Measurements from ENCODE around the gene ANKRD24.
"Not testable (repeated sequence)": the region's sequence is repeated elsewhere in the genome, so short reads cannot be mapped to it uniquely, and the experiment has no call there.

Gene ANKRD24

GRCh38 chr19:4182084-4182810 lies at the start of gene ANKRD24, which contains the start of gene SIRT6:
Gene ANKRD24 (plus strand): TSS chr19:4182689. CDS start chr19:4186426, 3,737 bp downstream.
Gene SIRT6 (minus strand): TSS chr19:4182563. CDS start chr19:4182539, 24 bp downstream.
- DNase-seq (ENCODE audit: low spot score), result peak; percentile 100

GRCh38 chr19:4134351-4134750 lies 48.1 kb upstream of the ANKRD24 start:
- DNase-seq (ENCODE audit: low spot score), result no peak

GRCh38 chr19:4135386-4135785 lies 47.1 kb upstream of the ANKRD24 start:
- not testable (repeated sequence) for DNase-seq (ENCODE audit: low spot score)

GRCh38 chr19:4136680-4137088 lies 45.8 kb upstream of the ANKRD24 start:
- DNase-seq (ENCODE audit: low spot score), result no peak

GRCh38 chr19:4138445-4138844 lies 44.0 kb upstream of the ANKRD24 start:
- no peak for DNase-seq (ENCODE audit: low spot score)

GRCh38 chr19:4139614-4140236 lies 42.8 kb upstream of the ANKRD24 start:
- DNase-seq (ENCODE audit: low spot score), result peak; percentile 84

GRCh38 chr19:4140237-4140711 lies 42.2 kb upstream of the ANKRD24 start:
- peak; percentile 90 for DNase-seq (ENCODE audit: low spot score)

- DNase-seq (ENCODE audit: low spot score), result not testable (repeated sequence)
These were observed 39.6 kb upstream of the ANKRD24 start for GRCh38 chr19:4142916-4143315.

GRCh38 chr19:4144666-4145249 lies 37.7 kb upstream of the ANKRD24 start:
- DNase-seq (ENCODE audit: low spot score), result peak; percentile 58

GRCh38 chr19:4149518-4150288 lies 32.8 kb upstream of the ANKRD24 start:
- DNase-seq (ENCODE audit: low spot score), result peak; percentile 1

GRCh38 chr19:4151623-4152022 lies 30.9 kb upstream of the ANKRD24 start:
- DNase-seq (ENCODE audit: low spot score), result no peak

- no peak for DNase-seq (ENCODE audit: low spot score)
These were observed 30.1 kb upstream of the ANKRD24 start for GRCh38 chr19:4152241-4152998.

GRCh38 chr19:4154571-4155312 lies 27.7 kb upstream of the ANKRD24 start:
- DNase-seq (ENCODE audit: low spot score), result no peak

- DNase-seq (ENCODE audit: low spot score), result no peak
These were observed 25.3 kb upstream of the ANKRD24 start for GRCh38 chr19:4157164-4157563.

- DNase-seq (ENCODE audit: low spot score), result not testable (repeated sequence)
These were observed 24.5 kb upstream of the ANKRD24 start for GRCh38 chr19:4157971-4158370.

- DNase-seq (ENCODE audit: low spot score), result no peak
These were observed 20.9 kb upstream of the ANKRD24 start for GRCh38 chr19:4161415-4162077.

GRCh38 chr19:4164262-4164661 lies 18.2 kb upstream of the ANKRD24 start:
- DNase-seq (ENCODE audit: low spot score), result no peak

GRCh38 chr19:4171676-4172075 lies 10.8 kb upstream of the ANKRD24 start:
- DNase-seq (ENCODE audit: low spot score), result no peak

- peak; percentile 84 for DNase-seq (ENCODE audit: low spot score)
These were observed 9.5 kb upstream of the ANKRD24 start for GRCh38 chr19:4172861-4173473.
